ENCODE measurements around the gene AKR7A3. TPM values are rescaled to one million over a fixed set of nuclear protein-coding genes. Genes with fewer than 3 reads are reported as not detected.

AKR7A3 gene
- total RNA-seq, 2 experiments from 2014 or later: 0.84 to 1.4 TPM

GRCh38 chr1:19325368-19325957 lies 36.9 kb upstream of the AKR7A3 start:
- no peak for ATAC-seq (ENCODE audit: poor library complexity)
- ChIA-PET POLR2A (no interaction called here), CTCF (no interaction called here)
- Mint-ChIP-seq H3K4me1 (ENCODE audit: low read depth) (no peaks in the 10 kb centered on the region), H3K4me3 (no peak overlapping the region), H3K9me3 (no peaks in the 10 kb centered on the region), H3K27ac (no peak overlapping the region), H3K36me3 (ENCODE audit: low read depth) (peaks cover 10% of the 10 kb centered on the region), H3K27me3 (no peaks in the 10 kb centered on the region)
- peaks cover 17% of the 10 kb centered on the region for H3K36me3 ChIP-seq (ENCODE audit: insufficient read depth, low read length)
- intact Hi-C loops (cut with DNase I, micrococcal nuclease): no loop called here
- DNase-seq: no peak
- no peak for TF ChIP-seq CTCF (IDR thresholded peaks at IDR 0.05)
- H3K27ac ChIP-seq (ENCODE audit: low read depth in 1 of 2, low read length in 2 of 2): no peak overlapping the region
- H3K27me3 ChIP-seq (ENCODE audit: control insufficient read depth in 1 of 2, insufficient read depth in 2 of 2, low read length in 2 of 2): no peaks in the 10 kb centered on the region
- no peak overlapping the region for H3K4me3 ChIP-seq (ENCODE audit: low read length)
- no peaks in the 10 kb centered on the region for H3K4me1 ChIP-seq (ENCODE audit: insufficient read depth, low read length)
- H3K9me3 ChIP-seq (ENCODE audit: control insufficient read depth in 1 of 2, insufficient read depth in 1 of 2, low read length in 2 of 2): no peaks in the 10 kb centered on the region

GRCh38 chr1:19324665-19324990 lies 36.1 kb upstream of the AKR7A3 start:
- no peak overlapping the region for H3K27ac ChIP-seq (ENCODE audit: low read depth in 1 of 2, low read length in 2 of 2)

GRCh38 chr1:19323987-19324664 lies 35.6 kb upstream of the AKR7A3 start:
- Histone ChIP-seq H3K27me3 (ENCODE audit: control insufficient read depth in 1 of 2, insufficient read depth in 2 of 2, low read length in 2 of 2) (no peaks in the 10 kb centered on the region), H3K36me3 (ENCODE audit: insufficient read depth, low read length) (peaks cover 17% of the 10 kb centered on the region), H3K4me3 (ENCODE audit: low read length) (no peak overlapping the region), H3K27ac (ENCODE audit: low read depth in 1 of 2, low read length in 2 of 2) (no peak overlapping the region), H3K4me1 (ENCODE audit: insufficient read depth, low read length) (no peaks in the 10 kb centered on the region), H3K9me3 (ENCODE audit: control insufficient read depth in 1 of 2, insufficient read depth in 1 of 2, low read length in 2 of 2) (no peaks in the 10 kb centered on the region)
- H3K27ac Mint-ChIP-seq: no peak overlapping the region
- ChIA-PET POLR2A (no interaction called here), CTCF (no interaction called here)
- H3K4me3 Mint-ChIP-seq: no peak overlapping the region
- intact Hi-C loops (cut with DNase I, micrococcal nuclease): no loop called here
- H3K27me3 Mint-ChIP-seq: no peaks in the 10 kb centered on the region
- ATAC-seq (ENCODE audit: poor library complexity) (no peak), DNase-seq (no peak)
- peaks cover 10% of the 10 kb centered on the region for H3K36me3 Mint-ChIP-seq (ENCODE audit: low read depth)
- no peaks in the 10 kb centered on the region for H3K4me1 Mint-ChIP-seq (ENCODE audit: low read depth)
- TF ChIP-seq CTCF (IDR thresholded peaks at IDR 0.05): no peak
- H3K9me3 Mint-ChIP-seq: no peaks in the 10 kb centered on the region

More at GRCh38 chr1:19324665-19324990, 36.1 kb upstream of the AKR7A3 start:
- Mint-ChIP-seq H3K4me3 (no peak overlapping the region), H3K27me3 (no peaks in the 10 kb centered on the region), H3K9me3 (no peaks in the 10 kb centered on the region), H3K4me1 (ENCODE audit: low read depth) (no peaks in the 10 kb centered on the region), H3K36me3 (ENCODE audit: low read depth) (peaks cover 10% of the 10 kb centered on the region), H3K27ac (no peak overlapping the region)
- TF ChIP-seq CTCF (IDR thresholded peaks at IDR 0.05): no peak
- no peaks in the 10 kb centered on the region for H3K9me3 ChIP-seq (ENCODE audit: control insufficient read depth in 1 of 2, insufficient read depth in 1 of 2, low read length in 2 of 2)
- H3K36me3 ChIP-seq (ENCODE audit: insufficient read depth, low read length): peaks cover 17% of the 10 kb centered on the region
- DNase-seq (no peak), ATAC-seq (ENCODE audit: poor library complexity) (no peak)
- ChIA-PET CTCF (no interaction called here), POLR2A (no interaction called here)
- no peaks in the 10 kb centered on the region for H3K4me1 ChIP-seq (ENCODE audit: insufficient read depth, low read length)
- intact Hi-C loops (cut with DNase I, micrococcal nuclease): no loop called here
- no peak overlapping the region for H3K4me3 ChIP-seq (ENCODE audit: low read length)
- H3K27me3 ChIP-seq (ENCODE audit: control insufficient read depth in 1 of 2, insufficient read depth in 2 of 2, low read length in 2 of 2): no peaks in the 10 kb centered on the region
